GM04504 (cell line): ENCODE data around the gene CACNA2D3.
"Not testable (repeated sequence)": the region's sequence is repeated elsewhere in the genome, so short reads cannot be mapped to it uniquely, and the experiment has no call there.

Experiments used
- DNase-seq: peaks from one replicate; pipeline ENCODE4 v3.0.0-alpha.2; 2012; ENCODE audit warnings: low read depth

The CACNA2D3 gene

DNA sequence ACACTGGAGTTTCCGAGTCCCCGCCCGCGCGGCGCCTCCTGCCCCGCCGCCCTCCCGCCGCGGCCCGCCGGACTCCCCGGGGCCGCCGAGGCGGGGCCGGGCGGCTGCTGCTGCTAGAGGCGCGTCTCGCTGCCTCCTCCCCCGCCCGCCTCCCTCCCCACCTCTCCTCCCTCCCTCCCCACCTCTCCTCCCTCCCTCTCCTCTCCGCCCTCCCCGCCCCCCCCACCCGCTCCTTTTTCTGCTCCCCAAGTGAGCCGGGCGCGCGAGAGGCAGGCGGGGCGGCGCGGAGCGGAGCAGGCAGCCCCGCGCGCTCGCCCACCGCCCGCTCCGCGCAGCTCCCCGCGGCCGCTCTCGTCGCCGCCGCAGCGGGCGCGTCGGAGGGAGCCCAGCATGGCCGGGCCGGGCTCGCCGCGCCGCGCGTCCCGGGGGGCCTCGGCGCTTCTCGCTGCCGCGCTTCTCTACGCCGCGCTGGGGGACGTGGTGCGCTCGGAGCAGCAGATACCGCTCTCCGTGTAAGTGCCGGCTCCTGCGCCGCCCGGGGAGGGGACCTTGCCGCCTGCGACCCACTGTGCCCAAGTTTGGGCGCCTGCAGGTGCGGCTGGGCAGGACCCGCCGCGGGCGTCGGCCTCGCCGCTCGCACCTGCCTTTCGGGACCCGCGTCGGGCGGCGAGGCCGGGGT is at the start of gene CACNA2D3:
Gene CACNA2D3, plus strand, starts transcription at position 229 of the 679 bp plus-strand sequence.
- no peak for DNase-seq

DNA sequence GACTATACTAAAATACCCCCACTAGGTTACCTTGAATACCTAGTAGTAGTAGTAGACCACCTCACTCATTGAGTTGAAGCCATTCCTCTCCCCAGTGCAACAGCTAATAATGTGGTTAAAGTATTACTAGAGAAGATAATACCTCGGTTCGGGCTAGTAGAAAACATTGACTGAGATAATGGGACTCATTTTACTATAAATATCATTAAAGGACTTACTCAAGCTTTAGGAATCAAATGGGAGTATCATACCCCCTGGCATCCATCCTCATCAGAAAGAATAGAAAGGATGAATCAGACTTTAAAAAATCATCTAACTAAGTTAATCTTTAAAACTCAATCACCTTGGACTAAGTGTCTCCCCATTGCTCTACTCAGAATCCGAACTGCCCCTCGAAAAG is 49.0 kb upstream of the CACNA2D3 start:
- no peak for DNase-seq

DNA sequence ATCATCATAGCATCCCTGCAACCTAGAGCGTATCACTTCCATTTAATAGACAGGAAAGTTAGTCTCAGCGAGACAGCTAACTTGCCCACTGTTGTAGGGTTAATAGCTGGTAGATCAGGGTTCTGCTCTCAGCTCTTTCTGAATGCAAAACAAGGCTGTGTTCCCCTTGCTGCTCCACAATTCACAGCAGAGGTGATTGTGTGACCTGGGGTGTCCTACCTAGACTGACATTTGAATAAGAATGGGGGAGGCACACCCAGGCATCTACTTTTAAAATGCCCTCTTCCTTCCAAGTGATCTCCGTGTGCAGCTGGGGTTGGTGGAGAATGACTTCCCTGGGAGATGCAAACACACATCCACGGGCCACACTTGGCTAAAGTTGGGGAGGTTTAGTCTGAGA is 43.0 kb upstream of the CACNA2D3 start:
- no peak for DNase-seq

DNA sequence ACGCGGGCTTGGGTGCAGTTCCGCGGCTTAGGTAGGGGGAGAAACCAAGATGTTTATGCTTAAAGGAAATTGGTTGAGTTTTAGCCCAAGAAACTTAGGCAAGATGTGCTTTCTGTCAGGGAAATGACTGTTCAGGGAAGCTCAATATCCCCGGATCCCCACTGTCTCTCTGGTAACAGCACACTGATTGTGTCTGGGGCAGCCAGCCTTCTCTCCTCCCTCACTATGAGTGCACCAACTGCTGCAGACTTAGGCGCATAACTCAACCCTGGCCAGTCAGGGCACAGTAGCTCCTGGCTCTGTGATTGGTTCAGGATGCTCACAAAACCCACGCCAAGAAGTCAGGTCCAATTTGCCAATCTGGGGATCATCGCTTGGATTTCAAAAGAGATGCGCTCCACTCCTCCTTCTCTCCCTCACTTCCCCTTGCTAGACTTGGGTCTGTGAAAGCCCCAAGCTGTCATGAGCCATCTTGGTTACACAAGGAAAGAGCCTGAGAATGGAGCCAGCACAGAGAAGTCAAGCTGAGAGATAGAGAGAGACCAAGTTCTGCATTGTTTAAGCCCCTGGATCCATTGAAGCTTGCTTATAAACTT is 42.5 kb upstream of the CACNA2D3 start:
- no peak for DNase-seq

DNA sequence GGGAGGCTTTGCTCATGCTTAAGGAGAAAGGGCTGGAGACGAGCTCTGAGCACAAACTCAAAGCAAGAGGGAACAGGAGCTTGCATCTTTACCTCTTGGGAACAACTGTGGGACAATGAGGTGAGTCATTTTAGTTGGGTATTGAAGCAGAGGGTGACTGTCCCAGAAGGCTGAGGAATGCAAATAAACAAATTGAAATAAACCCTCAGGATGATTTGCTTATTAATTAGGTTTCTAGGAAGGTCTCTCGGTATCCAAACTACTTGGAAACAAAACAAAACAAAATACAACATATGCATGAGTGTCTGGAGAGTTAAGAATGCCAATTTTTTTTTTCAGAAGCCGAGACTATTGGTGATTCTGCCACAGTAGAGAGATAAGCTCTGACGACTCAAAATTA is 38.4 kb upstream of the CACNA2D3 start:
- DNase-seq = no peak

DNA sequence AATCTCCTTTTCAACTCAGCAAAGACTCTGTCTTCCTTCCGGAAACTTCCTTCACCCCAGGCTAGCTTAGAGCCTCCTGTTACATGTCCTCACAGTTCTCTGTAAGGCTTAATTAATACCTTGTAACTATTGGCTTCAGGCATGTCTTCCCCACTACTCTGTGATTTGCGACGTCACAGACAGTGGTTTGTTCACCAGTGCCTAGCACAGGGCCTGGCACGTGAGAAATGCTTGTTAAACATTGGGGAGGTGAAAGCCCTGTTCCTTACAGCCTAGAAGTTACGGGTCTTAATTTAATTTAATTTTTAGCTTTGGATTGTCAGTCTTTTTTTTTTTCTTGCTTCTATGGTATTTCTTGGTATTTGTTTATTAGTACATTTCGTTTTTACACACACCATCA is 36.4 kb upstream of the CACNA2D3 start:
- no peak for DNase-seq

DNA sequence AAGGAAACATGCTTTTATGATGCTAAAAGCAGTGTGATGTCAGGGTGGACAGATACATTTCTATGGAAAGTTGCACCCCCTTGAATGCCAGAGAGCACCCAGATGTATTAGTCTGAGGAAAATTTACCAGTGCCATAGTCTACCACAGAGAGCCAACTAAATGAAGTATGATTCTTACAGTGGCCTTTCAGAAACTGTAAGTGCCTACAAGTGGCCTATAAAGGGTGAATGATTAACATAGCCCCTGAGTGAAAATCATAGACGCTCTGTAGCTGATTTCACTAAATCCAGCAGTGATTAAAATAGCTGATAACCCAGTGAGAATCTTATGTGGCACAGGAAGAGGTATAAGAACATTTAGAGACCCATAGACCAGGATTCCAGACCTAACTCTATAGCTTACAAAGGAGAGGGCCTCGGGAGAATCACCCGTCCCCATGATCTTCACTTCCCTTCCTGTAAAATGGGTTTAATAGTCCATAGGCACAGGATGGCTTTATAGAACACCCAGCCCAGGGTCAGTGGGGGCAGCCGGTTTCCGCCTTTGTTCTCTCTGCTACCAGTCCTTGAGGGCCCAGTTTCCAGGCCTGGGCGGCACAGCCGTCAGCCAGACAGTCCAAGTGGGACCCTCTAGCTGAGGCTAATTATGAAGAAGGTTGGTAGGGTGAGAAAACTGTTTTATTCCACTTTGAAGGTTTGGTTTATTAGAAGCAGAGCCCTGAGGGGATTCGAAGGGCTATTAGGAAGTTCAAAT is 35.5 kb upstream of the CACNA2D3 start:
- no peak for DNase-seq

DNA sequence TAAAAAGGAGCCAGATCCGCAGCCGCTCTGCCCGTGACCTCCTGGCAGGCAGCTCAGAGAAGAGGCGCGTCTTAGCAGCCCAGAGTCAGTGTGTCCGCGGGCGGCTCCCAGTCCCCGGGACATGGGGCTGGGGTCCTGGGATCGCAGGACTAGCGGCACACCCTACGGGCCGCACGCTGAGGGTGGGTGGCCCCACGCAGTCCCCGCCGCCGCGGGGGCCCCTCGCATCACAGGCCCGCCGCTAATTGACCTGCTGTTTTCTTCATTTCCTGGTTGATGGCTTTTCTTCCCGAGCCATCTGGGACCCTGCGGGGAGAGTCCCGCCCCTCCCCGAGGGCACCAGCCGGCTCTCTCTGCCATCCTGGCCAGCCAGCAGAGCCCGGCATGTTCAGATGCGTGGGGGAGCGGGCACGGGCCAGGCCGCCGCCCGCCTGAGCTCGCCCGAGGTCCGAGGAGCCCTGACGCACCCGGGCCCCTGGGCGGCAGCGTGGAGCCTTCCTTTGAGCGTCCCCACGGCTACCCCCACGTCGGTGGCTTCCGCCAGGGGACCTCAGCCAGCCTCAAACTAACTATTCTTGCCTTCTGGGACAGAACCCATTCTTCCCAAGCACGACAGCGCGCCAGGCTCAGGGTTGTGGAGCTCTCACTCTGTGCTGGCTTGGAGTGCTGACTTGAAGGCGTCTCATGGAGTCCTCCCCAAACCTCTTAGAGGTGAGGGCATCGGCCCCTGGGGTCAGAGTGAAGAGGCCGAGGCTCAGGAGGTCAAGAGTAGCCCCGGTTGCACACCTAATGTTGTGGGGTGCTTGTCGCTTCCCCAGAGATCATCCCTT is 34.6 kb upstream of the CACNA2D3 start:
- DNase-seq = no peak

DNA sequence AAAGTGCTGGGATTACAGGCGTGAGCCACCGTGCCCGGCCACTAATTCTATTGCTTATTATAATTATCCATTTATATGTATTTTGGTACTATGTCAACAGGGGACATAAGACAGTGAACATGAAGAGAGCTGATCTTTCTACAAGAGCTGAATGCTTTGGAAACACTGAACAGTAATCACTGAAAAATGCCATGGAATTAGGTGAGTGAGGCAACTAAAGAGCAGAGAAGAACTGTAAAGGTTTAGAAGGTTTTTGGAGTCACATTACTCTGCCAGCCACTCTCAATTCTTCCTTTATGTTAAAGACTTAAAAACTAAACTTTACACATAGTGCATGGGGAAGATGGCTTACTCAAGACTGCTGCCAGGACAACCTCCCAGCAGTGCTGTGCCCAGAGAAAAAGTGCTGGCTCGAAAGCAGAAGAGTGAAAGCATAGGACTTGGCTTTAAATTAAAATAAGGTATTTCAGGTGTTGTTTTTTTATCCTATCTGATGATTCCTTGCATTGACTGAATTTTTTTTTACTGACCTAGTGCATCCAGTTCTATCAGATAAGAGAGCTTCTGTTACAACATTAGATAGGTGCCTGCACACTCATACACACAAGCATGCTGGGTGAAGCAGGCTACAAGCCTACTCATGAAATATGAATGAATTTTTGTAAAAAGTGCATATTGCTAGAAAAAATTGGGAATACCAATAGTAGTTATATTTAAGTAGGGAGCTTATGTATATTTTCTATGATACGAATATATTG is 28.7 kb upstream of the CACNA2D3 start:
- no peak for DNase-seq

DNA sequence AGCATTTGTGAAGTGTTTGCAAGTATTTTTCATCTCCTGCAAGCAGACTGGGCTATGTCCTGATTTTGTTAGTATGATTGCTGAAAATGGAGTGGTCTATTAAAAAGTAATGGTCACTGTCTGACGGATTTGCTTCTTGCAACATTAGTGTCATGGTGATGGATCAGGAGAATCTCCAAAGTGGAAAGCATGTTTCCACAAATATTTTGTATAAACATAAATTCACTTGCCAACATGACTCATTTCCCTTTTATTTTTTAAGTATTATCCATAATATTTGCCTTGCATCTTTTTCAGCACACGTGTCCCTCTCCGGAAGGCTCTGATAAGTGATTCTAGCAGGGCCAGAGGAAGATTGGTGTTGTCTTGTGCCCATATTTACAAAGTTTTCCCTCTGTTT is 27.4 kb upstream of the CACNA2D3 start:
- no peak for DNase-seq

DNA sequence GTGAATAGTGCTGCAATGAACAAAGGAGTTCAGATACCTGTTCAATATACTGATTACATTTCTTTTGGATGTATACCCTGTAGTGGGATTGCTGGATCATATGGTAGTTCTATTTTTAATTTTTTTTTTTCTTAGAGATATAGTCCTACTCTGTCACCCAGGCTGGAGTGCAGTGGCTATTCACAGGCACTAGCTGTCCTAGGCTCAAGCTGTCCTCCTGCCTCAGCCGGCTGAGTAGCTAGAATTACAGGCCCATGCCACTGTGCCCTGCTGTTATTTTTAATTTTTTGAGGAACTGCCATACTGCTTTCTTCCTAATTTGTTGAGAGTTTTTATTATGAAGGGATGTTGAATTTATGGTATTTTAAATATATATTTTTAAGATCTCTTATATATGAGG is 23.0 kb upstream of the CACNA2D3 start:
- DNase-seq = no peak

DNA sequence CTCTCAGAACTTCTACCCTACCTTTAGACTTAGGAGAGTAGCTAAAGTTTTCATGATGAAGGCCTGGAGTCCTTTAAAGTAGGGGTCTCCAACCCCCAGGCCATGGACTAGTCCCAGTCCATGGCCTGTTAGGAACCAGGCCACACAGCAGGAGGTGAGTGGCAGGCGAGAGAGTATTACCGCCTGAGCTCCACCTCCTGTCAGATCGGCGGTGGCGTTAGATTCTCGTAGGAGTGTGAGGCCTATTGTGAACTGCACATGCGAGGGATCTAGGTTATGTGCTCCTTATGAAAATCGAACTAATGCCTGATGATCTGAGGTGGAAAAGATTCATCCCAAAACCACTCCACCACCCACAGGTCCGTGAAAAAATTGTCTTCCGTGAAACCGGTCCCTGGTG is 18.3 kb upstream of the CACNA2D3 start:
- DNase-seq = no peak

DNA sequence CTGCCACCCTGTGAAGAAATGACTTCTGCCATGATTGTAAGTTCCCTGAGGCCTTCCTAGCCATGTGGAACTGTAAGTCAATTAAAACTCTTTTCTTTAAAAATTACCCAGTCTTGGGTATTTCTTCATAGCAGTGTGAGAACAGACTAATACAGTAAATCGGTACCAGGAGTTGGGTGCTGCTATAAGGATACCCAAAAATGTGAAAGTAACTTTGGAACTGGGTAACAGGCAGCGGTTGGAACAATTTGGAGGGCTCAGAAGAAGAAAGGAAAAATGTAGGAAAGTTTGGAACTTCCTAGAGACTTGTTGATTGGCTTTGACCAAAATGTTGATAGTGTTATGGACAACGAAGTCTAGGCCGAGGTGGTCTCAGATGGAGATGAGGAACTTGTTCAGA is 6.2 kb upstream of the CACNA2D3 start:
- not testable (repeated sequence) for DNase-seq

DNA sequence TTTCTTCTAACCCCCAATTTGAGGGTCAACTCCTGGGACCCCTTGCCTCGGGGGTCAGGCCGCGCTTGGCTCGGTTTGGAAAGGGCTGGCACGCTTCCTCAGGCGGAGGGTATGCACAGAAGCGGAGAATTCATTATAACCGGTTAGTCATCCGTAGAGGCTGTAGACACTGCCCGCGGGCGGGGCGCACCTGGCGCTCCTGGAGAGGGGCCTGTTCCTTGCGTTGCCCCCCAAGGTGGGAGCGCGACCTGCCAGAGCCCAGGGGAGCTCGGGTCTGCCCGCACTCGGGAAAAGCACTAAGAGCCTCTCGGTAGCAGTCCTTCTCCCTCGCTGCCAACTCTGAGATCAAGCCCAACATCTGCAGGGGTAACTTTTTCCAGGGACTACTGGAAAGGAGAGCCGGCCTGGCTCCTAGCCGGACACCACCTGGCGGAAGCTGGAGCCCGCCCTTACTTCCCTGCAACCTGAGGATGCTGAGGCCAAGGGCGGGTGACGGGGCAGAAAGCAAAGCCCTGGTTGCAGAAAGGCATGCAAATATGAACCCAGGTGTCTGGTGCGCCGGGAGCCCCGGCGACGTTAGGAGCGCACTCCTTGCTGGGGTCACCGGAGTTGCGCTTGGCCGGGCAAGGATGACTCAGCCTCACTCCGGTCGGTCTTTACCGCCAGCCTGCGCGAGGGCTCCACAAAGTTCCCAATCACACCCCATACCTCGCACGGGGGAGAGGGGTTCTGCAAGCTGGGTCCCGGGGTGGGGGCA is 1.5 kb upstream of the CACNA2D3 start:
- DNase-seq = no peak

DNA sequence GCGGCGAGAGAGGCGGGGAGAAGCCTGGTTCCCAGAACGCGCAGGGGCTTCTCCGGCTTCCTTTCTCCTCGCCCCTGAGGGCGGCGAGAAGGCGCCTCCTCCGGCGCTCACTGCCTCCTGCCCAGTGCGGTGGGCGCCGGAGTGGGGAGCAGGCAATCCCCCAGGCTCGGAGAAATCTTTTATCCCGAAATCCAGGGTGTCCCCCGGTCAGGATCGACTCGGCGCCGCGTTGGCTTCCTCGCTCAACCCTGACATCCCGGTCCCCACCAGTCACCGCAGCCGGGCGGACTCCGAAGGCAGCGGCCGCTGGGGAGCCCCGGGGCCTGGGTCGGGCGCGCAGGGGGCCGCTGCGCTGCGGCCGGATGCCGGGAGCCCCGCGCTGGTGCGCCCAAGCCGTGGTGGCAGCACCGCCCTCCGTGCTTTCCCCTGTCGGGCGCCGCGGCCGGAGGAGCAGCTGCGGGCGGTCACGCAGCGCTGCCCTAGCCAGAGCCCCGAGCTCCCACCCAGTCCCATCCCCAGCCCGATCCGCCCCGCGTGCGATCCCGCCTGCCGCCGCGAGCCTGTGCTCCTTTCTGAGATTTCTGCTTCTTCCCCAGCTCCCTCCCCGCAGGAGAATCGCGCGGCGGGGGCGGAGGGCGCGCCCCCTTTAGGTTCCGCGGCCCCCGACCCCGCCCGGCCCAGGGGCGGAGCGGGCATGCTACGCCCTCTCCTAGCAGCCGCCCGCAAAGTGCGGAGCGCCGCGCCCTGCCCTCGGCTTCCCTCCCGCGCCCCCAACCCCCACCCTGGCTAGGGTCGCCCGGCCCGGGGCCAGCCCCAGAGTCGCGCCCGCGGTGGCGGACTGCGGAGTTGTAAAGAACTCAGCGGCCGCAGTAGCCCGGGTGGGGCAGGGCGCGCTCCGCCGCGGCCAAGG is 683 bp upstream of the CACNA2D3 start:
- DNase-seq = no peak

DNA sequence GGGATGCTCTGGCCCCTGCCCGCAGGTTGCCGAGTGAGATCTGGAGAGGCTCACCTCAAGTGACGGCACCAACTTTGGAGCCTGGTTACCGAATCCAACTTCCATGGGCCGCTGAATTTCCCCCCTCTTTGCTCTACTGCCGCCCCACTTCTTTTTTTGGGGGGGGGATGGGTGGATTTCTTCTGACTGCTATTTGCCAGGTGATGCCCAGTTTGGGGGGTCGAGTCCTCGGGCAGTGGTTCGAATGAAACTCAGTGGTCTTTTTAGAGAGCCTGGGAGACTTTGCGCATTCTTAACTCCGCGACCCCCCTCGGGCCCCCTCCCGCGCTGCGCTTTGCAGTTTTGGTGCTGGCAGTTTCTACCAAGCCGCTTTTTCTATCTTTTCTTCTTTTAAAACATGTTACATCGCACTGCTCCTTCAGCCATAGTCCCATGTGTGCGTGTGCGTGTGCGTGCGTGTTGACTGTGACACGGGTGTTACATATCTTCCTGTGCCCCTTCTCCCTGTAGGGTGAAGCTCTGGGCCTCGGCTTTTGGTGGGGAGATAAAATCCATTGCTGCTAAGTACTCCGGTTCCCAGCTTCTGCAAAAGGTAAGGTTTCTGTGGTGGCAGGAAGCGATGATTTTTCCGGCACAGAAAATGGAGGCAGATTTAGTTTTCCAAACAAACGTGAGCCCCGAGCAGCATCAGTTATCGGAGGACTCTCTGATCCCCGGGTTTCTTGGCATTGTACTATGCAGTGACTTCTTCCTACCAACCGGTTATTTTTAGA is 837 bp downstream of the CACNA2D3 start:
- DNase-seq = no peak

DNA sequence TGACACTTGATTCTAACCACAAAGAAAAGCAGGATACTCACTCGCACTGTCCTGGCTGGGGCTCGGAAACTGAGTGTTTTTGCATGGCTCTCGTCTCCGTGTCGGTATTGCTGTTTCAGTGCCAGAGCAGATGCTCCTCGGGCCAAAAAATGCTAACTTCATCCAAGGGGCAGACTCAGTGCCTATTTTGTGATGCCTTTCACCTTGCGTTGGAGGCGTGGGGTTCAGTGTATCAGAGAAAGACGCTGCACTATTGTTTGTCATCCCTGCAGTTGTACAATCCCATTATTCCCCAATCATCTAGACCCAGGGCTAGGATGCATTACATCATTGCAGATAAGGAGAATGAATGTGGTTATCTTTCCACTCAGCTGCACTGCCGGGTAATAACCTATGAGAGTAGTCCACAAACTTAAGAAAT is 1.4 kb downstream of the CACNA2D3 start:
- DNase-seq = no peak

DNA sequence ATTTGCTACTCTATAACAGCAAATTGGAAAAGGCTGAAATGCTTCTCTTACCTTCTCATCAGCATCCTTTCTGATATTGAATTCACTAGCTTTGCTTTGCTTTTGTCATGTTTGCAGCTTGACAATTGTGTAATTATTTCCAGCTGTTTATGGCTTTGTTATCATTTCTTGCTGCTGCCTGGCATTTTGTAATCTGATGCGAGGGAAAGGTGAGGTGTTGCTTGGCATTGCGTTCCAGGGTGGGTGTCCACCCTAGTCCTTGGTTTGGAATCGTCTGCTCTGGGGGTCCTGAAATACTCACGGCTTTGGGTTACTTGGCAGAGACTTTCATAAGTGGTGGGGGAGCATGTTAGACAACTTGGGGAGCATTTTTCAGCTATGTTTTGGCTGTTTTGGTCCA is 2.9 kb downstream of the CACNA2D3 start:
- DNase-seq = no peak

DNA sequence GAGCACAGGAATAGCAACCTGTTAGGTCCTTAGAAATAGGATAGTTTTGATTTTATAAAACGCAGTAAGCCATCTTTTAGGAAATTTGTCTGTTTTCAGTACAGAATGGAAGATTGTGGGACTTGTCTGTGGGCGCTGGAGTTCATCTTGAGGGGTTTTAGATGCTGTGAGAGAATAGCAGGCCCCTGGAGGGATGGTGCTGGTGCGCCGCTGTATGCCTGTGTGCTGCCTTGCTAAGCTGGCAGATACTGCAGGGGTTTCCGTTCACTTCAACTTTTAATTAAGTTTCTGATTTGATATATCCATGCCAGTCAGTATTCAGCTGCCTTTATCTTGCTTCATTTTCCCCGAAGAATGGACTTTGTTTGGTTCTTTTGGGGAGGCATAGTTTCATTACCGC is 4.2 kb downstream of the CACNA2D3 start:
- DNase-seq = no peak
